T-cell (primary cell): ENCODE measurements around the gene EEF1A2. TPM values are rescaled to one million over a fixed set of nuclear protein-coding genes. Genes with fewer than 3 reads are reported as not detected.

Experiments used
- ATAC-seq, 4 experiments: fragments of 200-7000 bp in 3 of 4; fragments of 150-1000 bp in 1 of 4; cut with Tn5 transposase; replicated peaks in 1 of 4; 1 replicate in 3 of 4; 2 replicates in 1 of 4; pipeline ENCODE4 v1.10.0; 2021; ENCODE audit warnings: moderate library complexity in 3 of 4, mild to moderate bottlenecking in 2 of 4, moderate number of reproducible peaks in 1 of 4
- CTCF ChIA-PET, 2 donors: fragments of 300-600 bp; sonication (Branson Sonifier 250); formaldehyde crosslinking; loops; one replicate each; lab custom pipeline; 2022; ENCODE audit warnings: antibody characterized with exemption in 2 of 2; lab: Charles Lee
- POLR2A ChIA-PET, 2 donors: fragments of 300-600 bp; sonication (Branson Sonifier 250); formaldehyde crosslinking; loops; one replicate each; lab custom pipeline; 2022; ENCODE audit warnings: antibody characterized with exemption in 2 of 2; lab: Charles Lee
- DNase-seq, 35 experiments: peaks; one replicate each; pipeline versions ENCODE4 v3.0.0 to v3.0.0-alpha.2; 2013 to 2023
- H3K27ac ChIP-seq: one replicate; pipeline ENCODE4 v1.5.1; 2013; ENCODE audit warnings: low read length
- H3K27me3 ChIP-seq, 2 experiments: replicated peaks in 1 of 2; 1 replicate in 1 of 2; 2 replicates in 1 of 2; pipeline versions ENCODE4 v1.6.1 to v1.7.0; 2013; ENCODE audit warnings: low read length in 1 of 2, mixed read lengths in 1 of 2; ENCODE audit not compliant: control insufficient read depth in 2 of 2, insufficient read depth in 2 of 2; ENCODE audit errors: extremely low read depth in 1 of 2
- H3K36me3 ChIP-seq, 2 donors: 1 replicate in 1 of 2; 2 replicates in 1 of 2; pipeline versions ENCODE4 v1.6.1 to v1.7.0; 2013; ENCODE audit warnings: low read length in 1 of 2; ENCODE audit not compliant: control insufficient read depth in 2 of 2, insufficient read depth in 1 of 2; ENCODE audit errors: extremely low read depth in 1 of 2
- H3K4me1 ChIP-seq, 2 experiments: 1 replicate in 1 of 2; 2 replicates in 1 of 2; pipeline versions ENCODE4 v1.6.1 to v1.7.0; 2013; ENCODE audit warnings: low read length in 2 of 2, mixed read lengths in 1 of 2; ENCODE audit not compliant: insufficient read depth in 2 of 2, control insufficient read depth in 1 of 2; ENCODE audit errors: extremely low read depth in 1 of 2
- H3K4me3 ChIP-seq, 2 donors: 1 replicate in 1 of 2; 2 replicates in 1 of 2; pipeline versions ENCODE4 v1.5.1 to v1.7.0; 2013; ENCODE audit warnings: mild to moderate bottlenecking in 2 of 2, low read length in 1 of 2, moderate library complexity in 1 of 2; ENCODE audit not compliant: control insufficient read depth in 1 of 2; ENCODE audit errors: extremely low read depth in 1 of 2
- H3K9me3 ChIP-seq: 2 replicates; pipeline ENCODE4 v1.7.0; 2013
- H3K27ac Mint-ChIP-seq, 2 donors: one replicate each; pipeline ENCODE4 v1.8.0; 2020 to 2021; ENCODE audit warnings: mild to moderate bottlenecking in 2 of 2, mixed read lengths in 2 of 2
- H3K27me3 Mint-ChIP-seq, 2 donors: one replicate each; pipeline ENCODE4 v1.8.0; 2021 to 2022; ENCODE audit warnings: mixed read lengths in 2 of 2
- H3K36me3 Mint-ChIP-seq: one replicate; pipeline ENCODE4 v1.8.0; 2021; ENCODE audit warnings: mixed read lengths
- H3K4me1 Mint-ChIP-seq, 3 donors: one replicate each; pipeline ENCODE4 v1.8.0; 2020 to 2022; ENCODE audit warnings: mixed read lengths in 3 of 3, mild to moderate bottlenecking in 1 of 3
- H3K4me3 Mint-ChIP-seq, 3 donors: one replicate each; pipeline ENCODE4 v1.8.0; 2020 to 2022; ENCODE audit warnings: mild to moderate bottlenecking in 3 of 3, mixed read lengths in 3 of 3, moderate library complexity in 3 of 3
- H3K9me3 Mint-ChIP-seq, 3 donors: one replicate each; pipeline ENCODE4 v1.8.0; 2020 to 2022; ENCODE audit warnings: mixed read lengths in 3 of 3
- WGBS: methylation state at CpG from one replicate; pipeline ENCODE4 v1.1.5; 2013; ENCODE audit warnings: missing lambda C conversion rate; ENCODE audit not compliant: insufficient coverage; 5-methylcytosine and 5-hydroxymethylcytosine counted together
- total RNA-seq, 35 experiments: library from RNA in 6 of 35; stranded (reverse) in 6 of 35; fragments of 120-200 nt in 1 of 35; gene quantifications; one replicate each; pipeline versions ENCODE4 v1.2.1 to v1.2.4 and lab custom pipeline; 2013 to 2026

Gene EEF1A2
- total RNA-seq, 5 donors from 2014 or later (not counting 1 experiment from before 2014, with no cell fraction given) = 0.50 to 3.1 (median 1.1) TPM

- peaks cover 0 to 9% (median 0%) of the 10 kb centered on the region in 3 donors for H3K4me1 Mint-ChIP-seq
- CTCF ChIA-PET = no interaction called here
- peaks cover 5% of the 10 kb centered on the region for H3K36me3 Mint-ChIP-seq
- H3K4me3 Mint-ChIP-seq = no peak overlapping the region
- ATAC-seq (no peak), DNase-seq (no peak)
- Histone ChIP-seq H3K4me3 (no peak overlapping the region), H3K4me1 (peaks cover 0 to 9% of the 10 kb centered on the region in 2 experiments), H3K27ac (no peak overlapping the region), H3K27me3 (peaks cover 0 to 75% of the 10 kb centered on the region in 2 experiments), H3K36me3 (no peaks in the 10 kb centered on the region), H3K9me3 (no peaks in the 10 kb centered on the region)
- H3K27ac Mint-ChIP-seq = no peak overlapping the region
- H3K9me3 Mint-ChIP-seq = peaks cover 3 to 10% (median 10%) of the 10 kb centered on the region in 3 donors
- 49% methylated on average over 3 of the region's 7 CpGs for WGBS
- peaks cover 17 to 29% of the 10 kb centered on the region in 2 donors for H3K27me3 Mint-ChIP-seq
- POLR2A ChIA-PET = no interaction called here
Observed at GRCh38 chr20:63503524-63503923, 4.6 kb upstream of the EEF1A2 start.

- Mint-ChIP-seq H3K27ac (no peak overlapping the region), H3K36me3 (peaks cover 5% of the 10 kb centered on the region), H3K4me3 (no peak overlapping the region), H3K4me1 (peaks cover 0 to 4% (median 0%) of the 10 kb centered on the region in 3 donors), H3K9me3 (peaks cover 3 to 10% (median 10%) of the 10 kb centered on the region in 3 donors), H3K27me3 (peaks cover 11 to 24% of the 10 kb centered on the region in 2 donors)
- H3K27me3 ChIP-seq = peaks cover 0 to 76% of the 10 kb centered on the region in 2 experiments
- ChIA-PET CTCF (no interaction called here), POLR2A (no interaction called here)
- H3K36me3 ChIP-seq = no peaks in the 10 kb centered on the region
- H3K4me1 ChIP-seq = peaks cover 0 to 17% of the 10 kb centered on the region in 2 experiments
- ATAC-seq (no peak), DNase-seq (no peak)
- no peaks in the 10 kb centered on the region for H3K9me3 ChIP-seq
- H3K27ac ChIP-seq = no peak overlapping the region
- H3K4me3 ChIP-seq = no peak overlapping the region
- WGBS = 85% methylated on average over 14 of the region's 15 CpGs
Observed at GRCh38 chr20:63502671-63503172, 3.8 kb upstream of the EEF1A2 start.

- no peaks in the 10 kb centered on the region for H3K9me3 ChIP-seq
Observed at GRCh38 chr20:63501818-63502670, 3.2 kb upstream of the EEF1A2 start.

GRCh38 chr20:63500902-63501817, 2.3 kb upstream of the EEF1A2 start:
- Mint-ChIP-seq H3K27ac (no peak overlapping the region), H3K27me3 (peaks cover 7 to 26% of the 10 kb centered on the region in 2 donors), H3K9me3 (peaks cover 3 to 10% (median 10%) of the 10 kb centered on the region in 3 donors), H3K4me3 (peak overlapping the region in 2 of 3 donors; percentile 39 to 42), H3K36me3 (peaks cover 5% of the 10 kb centered on the region), H3K4me1 (peaks cover 0 to 7% (median 4%) of the 10 kb centered on the region in 3 donors)
- Histone ChIP-seq H3K4me1 (peaks cover 0 to 25% of the 10 kb centered on the region in 2 experiments), H3K36me3 (no peaks in the 10 kb centered on the region), H3K9me3 (no peaks in the 10 kb centered on the region), H3K27me3 (peaks cover 0 to 79% of the 10 kb centered on the region in 2 experiments), H3K4me3 (no peak overlapping the region), H3K27ac (no peak overlapping the region)
- ChIA-PET POLR2A (no interaction called here), CTCF (interaction anchor here in 1 of 2 donors (0.6 kb wide), 1 partner anchor 13 kb away, joined by 6 read pairs; no protein-coding TSS in a partner anchor)
- ATAC-seq (no peak), DNase-seq (no peak)
- WGBS = 84% methylated on average over 25 of the region's 27 CpGs

More at GRCh38 chr20:63501818-63502670, 3.2 kb upstream of the EEF1A2 start:
- peaks cover 3 to 10% (median 10%) of the 10 kb centered on the region in 3 donors for H3K9me3 Mint-ChIP-seq
- ATAC-seq (no peak), DNase-seq (no peak)
- WGBS = 57% methylated on average over 21 of the region's 26 CpGs
- ChIA-PET POLR2A (no interaction called here), CTCF (no interaction called here)
- Histone ChIP-seq H3K4me3 (no peak overlapping the region), H3K4me1 (peaks cover 0 to 18% of the 10 kb centered on the region in 2 experiments), H3K27me3 (peaks cover 0 to 78% of the 10 kb centered on the region in 2 experiments), H3K36me3 (no peaks in the 10 kb centered on the region), H3K27ac (no peak overlapping the region)
- peaks cover 5% of the 10 kb centered on the region for H3K36me3 Mint-ChIP-seq
- no peak overlapping the region for H3K4me3 Mint-ChIP-seq
- H3K27me3 Mint-ChIP-seq = peaks cover 11 to 26% of the 10 kb centered on the region in 2 donors
- H3K4me1 Mint-ChIP-seq = peaks cover 0 to 3% (median 0%) of the 10 kb centered on the region in 3 donors
- H3K27ac Mint-ChIP-seq = no peak overlapping the region

GRCh38 chr20:63500151-63500901, 1.4 kb upstream of the EEF1A2 start:
- peaks cover 7 to 26% of the 10 kb centered on the region in 2 donors for H3K27me3 Mint-ChIP-seq
- Histone ChIP-seq H3K36me3 (no peaks in the 10 kb centered on the region), H3K4me1 (peaks cover 0 to 29% of the 10 kb centered on the region in 2 experiments), H3K27ac (no peak overlapping the region), H3K9me3 (no peaks in the 10 kb centered on the region), H3K27me3 (peaks cover 0 to 80% of the 10 kb centered on the region in 2 experiments), H3K4me3 (no peak overlapping the region)
- peaks cover 0 to 8% (median 4%) of the 10 kb centered on the region in 3 donors for H3K4me1 Mint-ChIP-seq
- peak overlapping the region in 1 of 3 donors; percentile 42 for H3K4me3 Mint-ChIP-seq
- peaks cover 5% of the 10 kb centered on the region for H3K36me3 Mint-ChIP-seq
- WGBS = 89% methylated on average over 11 of the region's 24 CpGs
- CTCF ChIA-PET = interaction anchor here in 1 of 2 donors (0.6 kb wide), 1 partner anchor 12 kb away, joined by 6 read pairs; no protein-coding TSS in a partner anchor
- POLR2A ChIA-PET = no interaction called here
- no peak overlapping the region for H3K27ac Mint-ChIP-seq
- ATAC-seq = no peak
- peaks cover 3 to 10% (median 10%) of the 10 kb centered on the region in 3 donors for H3K9me3 Mint-ChIP-seq
- DNase-seq = no peak
